ENCODE results near the gene C1QTNF6.

C1QTNF6 gene

DNA sequence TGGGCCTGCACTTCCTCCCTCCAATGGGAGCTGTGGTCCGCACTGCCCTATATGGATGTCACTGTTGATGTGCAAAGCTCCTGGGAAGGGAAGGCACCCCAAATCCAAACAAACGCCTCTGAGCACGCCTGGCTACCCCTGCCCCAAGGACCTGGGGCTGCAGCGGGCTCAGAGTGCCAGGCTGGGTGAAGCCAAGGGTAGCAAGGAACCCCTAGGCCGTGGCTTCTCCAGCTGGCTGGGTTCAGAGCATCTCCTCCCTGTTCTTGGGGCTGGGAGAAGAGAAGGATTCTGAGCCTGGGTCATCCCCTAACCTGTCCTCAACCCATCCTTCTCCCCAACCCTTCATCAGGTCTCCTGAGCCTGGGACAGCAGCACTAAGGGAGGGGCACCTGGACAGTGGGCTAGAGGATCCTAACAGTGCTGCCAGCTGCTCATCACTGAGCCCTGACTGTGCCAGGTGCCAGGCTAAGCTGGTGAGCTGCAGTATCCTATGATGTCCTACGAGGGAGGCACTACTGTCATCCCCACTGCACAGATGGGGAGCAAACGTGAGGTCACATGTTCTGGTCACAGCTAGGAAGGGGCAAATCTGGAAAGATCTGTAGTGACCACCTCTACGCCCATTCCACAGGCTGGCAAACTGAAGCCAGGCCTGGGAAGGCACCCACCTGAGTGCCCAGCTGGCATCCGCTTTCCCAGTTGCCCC lies 21.2 kb upstream of the C1QTNF6 start:
- no peaks in the 10 kb centered on the region for H3K9me3 Mint-ChIP-seq

DNA sequence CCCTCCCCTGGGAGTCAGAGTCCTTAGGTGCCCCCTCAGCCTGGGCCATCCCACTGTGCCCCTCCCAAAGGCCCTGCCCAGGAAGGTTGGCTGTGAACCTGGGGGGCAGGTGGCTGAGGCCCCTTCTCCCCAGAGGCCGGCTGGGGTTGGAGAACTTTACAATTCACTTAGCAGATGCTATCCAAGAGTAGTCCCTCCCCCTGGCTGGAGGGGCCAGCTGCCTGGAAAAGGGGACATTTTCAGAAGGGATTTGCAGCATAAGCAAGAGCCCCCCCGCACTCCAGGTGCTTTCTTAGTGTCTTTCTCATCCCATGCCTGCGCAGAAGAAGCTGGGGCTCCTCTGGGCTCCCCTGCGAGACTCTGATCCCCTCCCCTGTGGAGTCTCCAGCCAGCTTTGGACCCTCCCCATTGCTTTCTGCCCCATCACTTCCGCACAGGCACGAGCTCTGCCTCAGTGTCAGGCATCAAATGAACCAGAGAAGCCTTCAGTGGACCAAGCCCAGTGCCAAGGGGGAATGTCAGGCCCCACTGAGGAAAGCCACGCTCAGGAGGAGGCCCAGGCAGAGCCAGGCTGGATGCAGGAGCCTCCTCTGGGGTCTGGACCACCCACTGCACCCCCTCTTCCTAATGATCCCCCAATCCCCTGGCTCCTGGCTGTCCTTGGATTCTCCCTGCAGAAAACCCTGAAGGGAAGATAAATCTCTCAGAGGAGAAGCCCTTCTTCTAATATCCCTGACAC lies 20.5 kb upstream of the C1QTNF6 start:
- TF ChIP-seq, protein P1, sequence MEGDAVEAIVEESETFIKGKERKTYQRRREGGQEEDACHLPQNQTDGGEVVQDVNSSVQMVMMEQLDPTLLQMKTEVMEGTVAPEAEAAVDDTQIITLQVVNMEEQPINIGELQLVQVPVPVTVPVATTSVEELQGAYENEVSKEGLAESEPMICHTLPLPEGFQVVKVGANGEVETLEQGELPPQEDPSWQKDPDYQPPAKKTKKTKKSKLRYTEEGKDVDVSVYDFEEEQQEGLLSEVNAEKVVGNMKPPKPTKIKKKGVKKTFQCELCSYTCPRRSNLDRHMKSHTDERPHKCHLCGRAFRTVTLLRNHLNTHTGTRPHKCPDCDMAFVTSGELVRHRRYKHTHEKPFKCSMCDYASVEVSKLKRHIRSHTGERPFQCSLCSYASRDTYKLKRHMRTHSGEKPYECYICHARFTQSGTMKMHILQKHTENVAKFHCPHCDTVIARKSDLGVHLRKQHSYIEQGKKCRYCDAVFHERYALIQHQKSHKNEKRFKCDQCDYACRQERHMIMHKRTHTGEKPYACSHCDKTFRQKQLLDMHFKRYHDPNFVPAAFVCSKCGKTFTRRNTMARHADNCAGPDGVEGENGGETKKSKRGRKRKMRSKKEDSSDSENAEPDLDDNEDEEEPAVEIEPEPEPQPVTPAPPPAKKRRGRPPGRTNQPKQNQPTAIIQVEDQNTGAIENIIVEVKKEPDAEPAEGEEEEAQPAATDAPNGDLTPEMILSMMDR (IDR thresholded peaks at IDR 0.05; ENCODE audit: unreplicated experiment in 3 of 3) = no peak
- no peak overlapping the region for H3K4me3 Mint-ChIP-seq
- H3K27me3 Mint-ChIP-seq (ENCODE audit: low read depth) = peaks cover 3% of the 10 kb centered on the region
- H3K4me1 Mint-ChIP-seq = peaks cover 46% of the 10 kb centered on the region
- no peaks in the 10 kb centered on the region for H3K36me3 Mint-ChIP-seq (ENCODE audit: low read depth)
- H3K27ac Mint-ChIP-seq = peak overlapping the region; percentile 56 to 71 (median 70)
- no peaks in the 10 kb centered on the region for H3K9me3 Mint-ChIP-seq

More for the DNA sequence above, 21.2 kb upstream of the C1QTNF6 start:
- H3K4me3 Mint-ChIP-seq = no peak overlapping the region
- no peaks in the 10 kb centered on the region for H3K36me3 Mint-ChIP-seq (ENCODE audit: low read depth)
- H3K27ac Mint-ChIP-seq = peak overlapping the region; percentile 56 to 71 (median 70)
- peaks cover 53% of the 10 kb centered on the region for H3K4me1 Mint-ChIP-seq
- H3K27me3 Mint-ChIP-seq (ENCODE audit: low read depth) = peaks cover 4% of the 10 kb centered on the region
- TF ChIP-seq, protein P1 (IDR thresholded peaks at IDR 0.05; ENCODE audit: unreplicated experiment in 3 of 3) = no peak

DNA sequence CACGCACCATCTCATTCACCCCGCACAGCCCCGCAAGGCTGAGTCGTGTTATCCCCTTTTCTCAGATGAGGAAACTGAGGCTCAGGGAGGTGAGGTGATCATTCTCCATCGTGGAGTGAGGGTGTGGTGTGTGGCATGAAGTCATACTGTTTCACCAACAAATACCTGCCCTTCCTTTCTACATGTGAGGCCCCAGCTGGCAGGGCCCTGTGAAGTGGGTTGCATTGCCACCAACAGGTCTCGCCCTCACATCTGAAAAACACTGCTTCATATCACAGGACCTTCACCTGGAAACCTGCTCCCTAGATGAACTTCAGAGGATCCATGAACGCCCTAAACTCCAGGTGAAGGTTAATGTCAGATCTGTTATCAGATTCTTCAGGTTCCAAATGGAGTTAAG lies 19.9 kb upstream of the C1QTNF6 start:
- H3K9me3 Mint-ChIP-seq = no peaks in the 10 kb centered on the region
- no peaks in the 10 kb centered on the region for H3K36me3 Mint-ChIP-seq (ENCODE audit: low read depth)
- H3K4me3 Mint-ChIP-seq = no peak overlapping the region
- H3K27me3 Mint-ChIP-seq (ENCODE audit: low read depth) = peaks cover 3% of the 10 kb centered on the region
- H3K27ac Mint-ChIP-seq = no peak overlapping the region
- H3K4me1 Mint-ChIP-seq = peaks cover 41% of the 10 kb centered on the region
- TF ChIP-seq, protein P1 (IDR thresholded peaks at IDR 0.05; ENCODE audit: unreplicated experiment in 3 of 3) = no peak

DNA sequence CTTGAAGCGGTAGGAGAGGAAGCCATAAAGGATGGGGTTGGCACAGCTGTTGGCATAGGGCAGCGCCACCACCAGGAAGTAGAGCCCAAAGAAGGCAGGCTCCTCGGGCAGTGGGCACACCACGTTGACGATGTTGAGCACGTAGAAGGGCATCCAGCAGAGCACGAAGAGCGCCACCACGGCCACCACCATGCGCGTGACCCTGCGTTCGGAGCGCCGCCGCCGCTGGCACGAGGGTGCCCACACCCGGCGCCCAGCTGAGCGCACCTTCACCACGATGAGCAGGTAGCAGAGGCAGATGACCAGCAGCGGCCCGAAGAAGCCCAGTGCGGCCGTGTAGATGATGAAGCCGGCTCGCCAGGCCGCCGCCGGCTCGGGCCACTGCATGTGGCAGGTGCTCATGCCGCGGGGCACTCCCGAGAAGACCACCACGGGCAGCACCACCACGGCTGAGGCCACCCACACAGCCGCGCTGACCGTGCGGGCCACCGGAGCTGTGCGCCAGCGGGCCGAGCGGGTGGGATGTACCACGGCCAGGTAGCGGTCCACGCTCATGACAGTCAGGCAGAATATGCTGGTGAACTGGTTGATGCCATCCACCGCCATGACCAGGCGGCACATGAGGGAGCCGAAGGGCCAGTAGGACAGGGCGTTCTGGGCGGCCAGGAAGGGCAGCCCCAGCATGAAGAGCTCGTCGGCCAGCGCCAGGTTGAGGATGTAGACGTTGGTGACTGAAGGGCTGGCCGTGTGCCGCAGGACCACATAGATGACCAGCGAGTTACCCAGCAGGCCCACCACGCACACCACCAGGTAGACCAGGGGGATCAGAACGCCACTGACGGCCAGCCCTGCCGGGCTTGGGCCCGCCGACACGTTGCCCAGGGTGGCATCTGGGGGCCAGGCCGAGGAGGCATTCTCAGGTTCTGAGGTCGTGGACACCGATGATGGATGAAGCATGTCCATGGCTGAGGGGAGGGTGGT lies 19.1 kb upstream of the C1QTNF6 start:
- no peak overlapping the region for H3K27ac Mint-ChIP-seq

DNA sequence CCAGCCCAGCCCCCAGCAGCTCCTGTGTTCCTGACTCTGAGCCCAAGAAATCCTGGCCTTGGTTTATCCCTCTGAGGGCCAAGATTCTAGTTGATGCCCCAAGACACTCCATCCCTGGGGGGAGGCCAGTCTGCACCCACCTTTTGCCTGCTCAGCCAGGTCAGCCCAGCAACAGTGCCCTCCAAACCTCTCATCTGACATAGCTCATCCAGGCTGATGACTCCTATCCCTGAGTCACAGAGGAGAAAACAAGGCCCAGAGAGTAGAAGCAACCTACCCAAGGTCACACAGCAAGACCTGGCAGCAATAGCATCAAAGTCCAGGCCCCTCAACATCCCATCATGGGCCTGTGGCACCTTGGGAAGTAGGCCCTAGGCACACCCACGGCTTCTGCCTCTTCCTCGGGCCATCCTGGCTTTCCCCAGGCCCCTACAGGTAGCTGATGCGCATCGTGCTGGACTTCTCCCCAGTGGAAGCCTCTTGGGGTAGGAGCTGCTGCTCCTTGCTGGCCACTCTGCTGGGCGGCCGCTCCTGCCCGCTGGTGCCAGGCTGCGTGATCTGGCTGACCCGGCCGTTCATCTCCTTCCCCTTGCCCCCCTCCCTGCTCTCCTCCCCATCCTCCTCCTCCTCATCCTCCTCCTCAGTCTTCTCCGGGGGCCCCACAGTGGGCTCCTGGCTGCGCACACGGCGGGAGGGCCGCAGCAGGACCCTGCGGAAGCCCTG lies 18.2 kb upstream of the C1QTNF6 start:
- no peaks in the 10 kb centered on the region for H3K36me3 Mint-ChIP-seq (ENCODE audit: low read depth)
- no peak overlapping the region for H3K27ac Mint-ChIP-seq
- H3K4me1 Mint-ChIP-seq = peaks cover 25% of the 10 kb centered on the region
- H3K9me3 Mint-ChIP-seq = no peaks in the 10 kb centered on the region
- TF ChIP-seq, protein P1 (IDR thresholded peaks at IDR 0.05; ENCODE audit: unreplicated experiment in 3 of 3) = no peak
- peaks cover 3% of the 10 kb centered on the region for H3K27me3 Mint-ChIP-seq (ENCODE audit: low read depth)
- no peak overlapping the region for H3K4me3 Mint-ChIP-seq

More for the DNA sequence above, 19.1 kb upstream of the C1QTNF6 start:
- TF ChIP-seq, protein P1 (IDR thresholded peaks at IDR 0.05; ENCODE audit: unreplicated experiment in 3 of 3) = no peak
- Mint-ChIP-seq H3K27me3 (ENCODE audit: low read depth) (peaks cover 3% of the 10 kb centered on the region), H3K9me3 (no peaks in the 10 kb centered on the region), H3K4me1 (peaks cover 33% of the 10 kb centered on the region), H3K4me3 (no peak overlapping the region), H3K36me3 (ENCODE audit: low read depth) (no peaks in the 10 kb centered on the region)
